Liver (tissue), 9 donors: ENCODE measurements around the gene FGFR3. TPM values are rescaled to one million over a fixed set of nuclear protein-coding genes. Genes with fewer than 3 reads are reported as not detected.
A peak's percentile ranks its signal among the peaks of the same experiment; 100 is the strongest.

ENCODE experiments used
- DNase-seq: peaks from one replicate; pipeline ENCODE4 v3.0.0-alpha.2; 2017; ENCODE audit warnings: low spot score
- H3K27ac ChIP-seq, 2 donors: one replicate each; pipeline ENCODE4 v1.7.0; 2013; ENCODE audit warnings: inconsistent platforms in 2 of 2, low read length in 2 of 2, control low read depth in 1 of 2, low read depth in 1 of 2, mild to moderate bottlenecking in 1 of 2
- H3K27me3 ChIP-seq, 4 donors: one replicate each; pipeline versions ENCODE4 v1.6.1 to v1.7.0; 2013; ENCODE audit warnings: low read length in 3 of 4, inconsistent platforms in 1 of 4, mild to moderate bottlenecking in 1 of 4, moderate library complexity in 1 of 4; ENCODE audit not compliant: control insufficient read depth in 4 of 4, insufficient read depth in 4 of 4
- H3K36me3 ChIP-seq, 4 donors: one replicate each; pipeline versions ENCODE4 v1.6.1 to v1.7.0; 2013; ENCODE audit warnings: low read length in 3 of 4, mild to moderate bottlenecking in 3 of 4, low read depth in 1 of 4, moderate library complexity in 1 of 4; ENCODE audit not compliant: control insufficient read depth in 4 of 4, insufficient read depth in 3 of 4
- H3K4me1 ChIP-seq, 4 donors: one replicate each; pipeline versions ENCODE4 v1.6.1 to v1.7.0; 2013; ENCODE audit warnings: low read length in 3 of 4, mild to moderate bottlenecking in 3 of 4, moderate library complexity in 1 of 4; ENCODE audit not compliant: control insufficient read depth in 4 of 4, insufficient read depth in 4 of 4
- H3K4me3 ChIP-seq, 3 donors: one replicate each; pipeline versions ENCODE4 v1.6.1 to v1.7.0; 2013; ENCODE audit warnings: low read length in 3 of 3, control low read depth in 1 of 3, low read depth in 1 of 3, mild to moderate bottlenecking in 1 of 3
- H3K9ac ChIP-seq, 2 donors: one replicate each; pipeline ENCODE4 v1.7.0; 2013; ENCODE audit warnings: low read length in 2 of 2, mild to moderate bottlenecking in 2 of 2, moderate library complexity in 2 of 2, control low read depth in 1 of 2, low read depth in 1 of 2
- H3K9me3 ChIP-seq, 4 donors: one replicate each; pipeline versions ENCODE4 v1.6.1 to v1.7.0; 2013; ENCODE audit warnings: low read length in 3 of 4; ENCODE audit not compliant: control insufficient read depth in 4 of 4
- ATF3 ChIP-seq: IDR thresholded peaks from 2 replicates; pipeline ENCODE4 v1.6.1; 2016; ENCODE audit warnings: antibody characterized with exemption
- CTCF ChIP-seq: fragments of 150-350 bp; IDR thresholded peaks from 2 replicates; pipeline ENCODE4 v1.5.1; 2017; ENCODE audit warnings: improper control_type of control experiment, low read depth, low read length; ENCODE audit not compliant: missing input control
- EGR1 ChIP-seq, 2 donors: IDR thresholded peaks; 2 replicates each; pipeline ENCODE4 v1.6.1; 2016 to 2018; ENCODE audit warnings: antibody characterized with exemption in 2 of 2, low read depth in 2 of 2
- FOXA1 ChIP-seq: IDR thresholded peaks from 2 replicates; pipeline ENCODE4 v1.6.1; 2016; ENCODE audit warnings: antibody characterized with exemption
- FOXA2 ChIP-seq: IDR thresholded peaks from 2 replicates; pipeline ENCODE4 v1.6.1; 2016; ENCODE audit warnings: antibody characterized with exemption
- GABPA ChIP-seq, 2 donors: IDR thresholded peaks in 1 of 2; conservative IDR thresholded peaks in 1 of 2; 2 replicates each; pipeline ENCODE4 v1.6.1; 2016; ENCODE audit warnings: antibody characterized with exemption in 2 of 2, mild to moderate bottlenecking in 1 of 2, moderate library complexity in 1 of 2
- HNF4A ChIP-seq, 2 donors: conservative IDR thresholded peaks; 2 replicates each; pipeline ENCODE4 v1.6.1; 2016; ENCODE audit warnings: antibody characterized with exemption in 2 of 2, mild to moderate bottlenecking in 2 of 2
- HNF4G ChIP-seq: IDR thresholded peaks from 2 replicates; pipeline ENCODE4 v1.6.1; 2016; ENCODE audit warnings: antibody characterized with exemption
- JUND ChIP-seq, 2 donors: IDR thresholded peaks; 2 replicates each; pipeline ENCODE4 v1.6.1; 2016; ENCODE audit warnings: antibody characterized with exemption in 2 of 2
- MAX ChIP-seq: IDR thresholded peaks from 2 replicates; pipeline ENCODE4 v1.6.1; 2016; ENCODE audit warnings: antibody characterized with exemption
- NR2F2 ChIP-seq: IDR thresholded peaks from 2 replicates; pipeline ENCODE4 v1.6.1; 2016; ENCODE audit warnings: antibody characterized with exemption
- RAD21 ChIP-seq, 2 donors: IDR thresholded peaks; 2 replicates each; pipeline ENCODE4 v1.6.1; 2016; ENCODE audit warnings: antibody characterized with exemption in 2 of 2, mild to moderate bottlenecking in 2 of 2
- RXRA ChIP-seq, 2 donors: IDR thresholded peaks; 2 replicates each; pipeline ENCODE4 v1.6.1; 2017 to 2018; ENCODE audit warnings: antibody characterized with exemption in 2 of 2, mild to moderate bottlenecking in 1 of 2
- SP1 ChIP-seq: IDR thresholded peaks from 2 replicates; pipeline ENCODE4 v1.6.1; 2018; ENCODE audit warnings: antibody characterized with exemption, mild to moderate bottlenecking
- TAF1 ChIP-seq: conservative IDR thresholded peaks from 2 replicates; pipeline ENCODE4 v1.6.1; 2016; ENCODE audit warnings: antibody characterized with exemption, mild to moderate bottlenecking
- WGBS: extraction: QIAGEN DNeasy Blood & Tissue Kit; methylation state at CpG from one replicate; pipeline ENCODE4 v1.1.7; 2013; 5-methylcytosine and 5-hydroxymethylcytosine counted together
- polyA plus RNA-seq, 2 donors: library from polyadenylated mRNA; stranded (reverse) in 1 of 2; unstranded in 1 of 2; fragments of 200-250 nt in 1 of 2; fragments of >200 nt in 1 of 2; fragmentation: Nextera tagmentation in 1 of 2; extraction: Ambion mirVana in 1 of 2; gene quantifications; one replicate each; pipeline versions ENCODE4 v1.2.1 to v1.2.3, GENCODE V29; 2013 to 2015
- total RNA-seq, 2 donors: library from RNA; depleted of rRNA; stranded (reverse); fragments of >200 nt; gene quantifications; one replicate each; pipeline ENCODE4 v1.2.3, GENCODE V29; 2014
- TF ChIP-seq, protein P1 (sequence below): IDR thresholded peaks from 2 replicates; pipeline ENCODE4 v1.6.1; 2016; ENCODE audit warnings: antibody characterized with exemption
- donor health status: healthy.
- donor health status: healthy.
- donor health status: healthy.
- donor health status: healthy.
- donor health status: healthy.

FGFR3 gene
- total and polyA plus RNA-seq, 4 donors: 5.6 to 40.0 (median 29.1) TPM

DNA sequence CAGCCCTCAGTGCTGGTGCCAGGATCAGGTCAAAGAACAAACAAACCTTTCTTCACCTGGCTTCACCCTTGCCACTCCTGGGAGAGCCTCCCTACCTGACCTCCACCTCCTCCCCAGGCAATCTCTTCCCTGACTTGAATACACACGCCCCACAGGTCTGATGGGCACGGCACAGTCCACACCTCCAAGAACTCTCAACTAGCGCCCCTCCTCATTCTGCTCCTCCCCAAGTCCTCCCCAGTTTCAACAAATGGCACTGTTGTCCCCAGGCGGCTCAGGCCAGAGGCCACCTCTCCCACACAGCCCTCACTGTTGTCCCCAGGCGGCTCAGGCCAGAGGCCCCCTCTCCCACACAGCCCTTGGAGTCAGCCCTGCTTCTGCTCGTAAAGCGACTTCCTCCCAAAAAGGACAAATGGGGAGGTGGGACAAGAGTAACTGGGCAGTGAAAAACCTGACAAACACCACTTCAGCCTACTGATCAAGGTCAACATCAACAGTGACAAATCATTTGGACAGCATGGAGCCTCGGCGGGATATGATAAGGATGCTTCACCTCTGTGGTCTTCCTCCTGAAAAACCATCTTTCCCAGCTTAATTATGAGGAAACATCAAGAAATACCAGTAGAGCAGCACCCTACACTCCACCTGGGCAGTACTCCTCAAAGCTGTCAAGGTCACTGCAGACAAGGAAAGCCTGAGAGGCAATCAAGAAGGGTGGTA, 60.0 kb downstream of the FGFR3 start:
- TF ChIP-seq CTCF (no peak), FOXA1 (no peak), MAX (no peak), JUND (IDR thresholded peaks at IDR 0.05) (no peak), FOXA2 (no peak), HNF4A (conservative IDR thresholded peaks at IDR 0.05) (no peak), TAF1 (no peak), RAD21 (IDR thresholded peaks at IDR 0.05) (no peak), RXRA (IDR thresholded peaks at IDR 0.05) (no peak), EGR1 (IDR thresholded peaks at IDR 0.05; ENCODE audit: low read depth in 2 of 2) (no peak), SP1 (no peak), GABPA (IDR thresholded peaks at IDR 0.05 in 1 of 2, conservative IDR thresholded peaks at IDR 0.05 in 1 of 2) (no peak)
- TF ChIP-seq, protein P1, sequence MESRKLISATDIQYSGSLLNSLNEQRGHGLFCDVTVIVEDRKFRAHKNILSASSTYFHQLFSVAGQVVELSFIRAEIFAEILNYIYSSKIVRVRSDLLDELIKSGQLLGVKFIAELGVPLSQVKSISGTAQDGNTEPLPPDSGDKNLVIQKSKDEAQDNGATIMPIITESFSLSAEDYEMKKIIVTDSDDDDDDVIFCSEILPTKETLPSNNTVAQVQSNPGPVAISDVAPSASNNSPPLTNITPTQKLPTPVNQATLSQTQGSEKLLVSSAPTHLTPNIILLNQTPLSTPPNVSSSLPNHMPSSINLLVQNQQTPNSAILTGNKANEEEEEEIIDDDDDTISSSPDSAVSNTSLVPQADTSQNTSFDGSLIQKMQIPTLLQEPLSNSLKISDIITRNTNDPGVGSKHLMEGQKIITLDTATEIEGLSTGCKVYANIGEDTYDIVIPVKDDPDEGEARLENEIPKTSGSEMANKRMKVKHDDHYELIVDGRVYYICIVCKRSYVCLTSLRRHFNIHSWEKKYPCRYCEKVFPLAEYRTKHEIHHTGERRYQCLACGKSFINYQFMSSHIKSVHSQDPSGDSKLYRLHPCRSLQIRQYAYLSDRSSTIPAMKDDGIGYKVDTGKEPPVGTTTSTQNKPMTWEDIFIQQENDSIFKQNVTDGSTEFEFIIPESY: no peak
- Histone ChIP-seq H3K27ac (no peak overlapping the region), H3K9ac (no peak overlapping the region), H3K36me3 (peaks cover 0 to 5% (median 0%) of the 10 kb centered on the region in 4 donors), H3K4me1 (peaks cover 6 to 37% (median 28%) of the 10 kb centered on the region in 4 donors), H3K9me3 (no peaks in the 10 kb centered on the region), H3K4me3 (no peak overlapping the region), H3K27me3 (no peaks in the 10 kb centered on the region)
- 89% methylated on average over 9 of the region's 9 CpGs for WGBS
- DNase-seq: no peak

GRCh38 chr4:1854752-1855151, 61.7 kb downstream of the FGFR3 start:
- Histone ChIP-seq H3K36me3 (no peaks in the 10 kb centered on the region), H3K27ac (no peak overlapping the region), H3K9me3 (no peaks in the 10 kb centered on the region), H3K9ac (no peak overlapping the region), H3K4me1 (peaks cover 6 to 37% (median 28%) of the 10 kb centered on the region in 4 donors), H3K4me3 (peak overlapping the region; percentile 88 to 95 (median 93)), H3K27me3 (no peaks in the 10 kb centered on the region)
- 67% methylated on average over 1 of the region's 1 CpG for WGBS
- TF ChIP-seq GABPA (IDR thresholded peaks at IDR 0.05 in 1 of 2, conservative IDR thresholded peaks at IDR 0.05 in 1 of 2) (no peak), JUND (IDR thresholded peaks at IDR 0.05) (no peak), ATF3 (no peak), HNF4A (conservative IDR thresholded peaks at IDR 0.05) (no peak), SP1 (no peak), RXRA (IDR thresholded peaks at IDR 0.05) (no peak), FOXA1 (no peak), RAD21 (IDR thresholded peaks at IDR 0.05) (no peak), HNF4G (no peak), NR2F2 (no peak), MAX (no peak), TAF1 (no peak), CTCF (no peak)
- TF ChIP-seq, protein P1: no peak
- DNase-seq: no peak
